NB4 (cell line): ENCODE data around the gene C9orf43.
"Not testable (repeated sequence)": the region's sequence is repeated elsewhere in the genome, so short reads cannot be mapped to it uniquely, and the experiment has no call there.

ENCODE experiments used
- CTCF ChIP-seq: IDR thresholded peaks from one replicate; pipeline ENCODE4 v1.5.1; 2012; ENCODE audit warnings: low read depth, low read length
- POLR2A ChIP-seq: IDR thresholded peaks from 2 replicates; pipeline ENCODE4 v1.6.1; 2011; ENCODE audit warnings: mild to moderate bottlenecking; ENCODE audit not compliant: insufficient read length; ENCODE audit errors: extremely low read depth

DNA sequence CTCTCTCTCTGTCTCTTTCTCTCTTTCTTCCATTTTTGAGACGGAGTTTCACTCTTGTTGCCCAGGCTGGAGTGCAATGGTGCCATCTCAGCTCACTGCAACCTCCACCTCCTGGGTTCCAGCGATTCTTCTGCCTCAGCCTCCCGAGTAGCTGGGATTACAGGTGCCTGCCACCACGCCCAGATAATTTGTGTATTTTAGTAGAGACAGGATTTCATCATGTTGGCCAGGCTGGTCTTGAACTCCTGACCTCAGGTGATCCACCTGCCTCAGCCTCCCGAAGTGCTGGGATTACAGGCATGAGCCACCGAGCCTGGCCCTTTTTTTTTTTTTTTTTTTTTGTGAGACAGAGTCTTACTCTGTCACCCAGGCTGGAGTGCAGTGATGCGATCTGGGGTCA is 29.1 kb upstream of the C9orf43 start:
- not testable (repeated sequence) for TF ChIP-seq POLR2A, CTCF
